Measurements from ENCODE around the gene C5orf46. TPM values are rescaled to one million over a fixed set of nuclear protein-coding genes. Genes with fewer than 3 reads are reported as not detected.

Gene C5orf46
- total RNA-seq, 2 experiments from 2014 or later, result not detected

GRCh38 chr5:147853372-147853987 lies 52.9 kb downstream of the C5orf46 start:
- no peak overlapping the region for H2AFZ ChIP-seq (ENCODE audit: low read length)
- intact Hi-C loops (cut with micrococcal nuclease; ENCODE audit: unreplicated experiment), result no loop called here
- DNase-seq (ENCODE audit: low spot score), result no peak
- no peak overlapping the region for H3K4me2 ChIP-seq (ENCODE audit: low read length)
- H3K9me2 ChIP-seq (ENCODE audit: insufficient read depth, low read length), result no peaks in the 10 kb centered on the region
- no peaks in the 10 kb centered on the region for H4K20me1 ChIP-seq (ENCODE audit: insufficient read depth, low read length)
- TF ChIP-seq CTCF (conservative IDR thresholded peaks at IDR 0.05; ENCODE audit: low read length) (no peak), EZH2phosphoT487 (IDR thresholded peaks at IDR 0.05; ENCODE audit: borderline replicate concordance, low read depth, low read length) (no peak)
- no peaks in the 10 kb centered on the region for H3K9me3 ChIP-seq (ENCODE audit: low read length)
- no TSS peak for BruUV-seq (replicated peaks)
- no peaks in the 10 kb centered on the region for H3K4me1 ChIP-seq (ENCODE audit: insufficient read depth, low read length, poor library complexity, severe bottlenecking)
- CTCF ChIA-PET (ENCODE audit: unreplicated experiment), result no interaction called here
- H3K27ac ChIP-seq (ENCODE audit: low read depth, low read length, poor library complexity, severe bottlenecking), result no peak overlapping the region
- POLR2A ChIA-PET, result interaction anchor here (1.6 kb wide), 1 partner anchor 12 kb away, joined by 3 read pairs; no protein-coding TSS in a partner anchor
- no peaks in the 10 kb centered on the region for H3K36me3 ChIP-seq (ENCODE audit: insufficient read depth, low read length)
- no peak overlapping the region for H3K4me3 ChIP-seq (ENCODE audit: low read depth, low read length, poor library complexity, severe bottlenecking)
- no peaks in the 10 kb centered on the region for H3K79me2 ChIP-seq (ENCODE audit: insufficient read depth, low read depth, low read length)

DNA sequence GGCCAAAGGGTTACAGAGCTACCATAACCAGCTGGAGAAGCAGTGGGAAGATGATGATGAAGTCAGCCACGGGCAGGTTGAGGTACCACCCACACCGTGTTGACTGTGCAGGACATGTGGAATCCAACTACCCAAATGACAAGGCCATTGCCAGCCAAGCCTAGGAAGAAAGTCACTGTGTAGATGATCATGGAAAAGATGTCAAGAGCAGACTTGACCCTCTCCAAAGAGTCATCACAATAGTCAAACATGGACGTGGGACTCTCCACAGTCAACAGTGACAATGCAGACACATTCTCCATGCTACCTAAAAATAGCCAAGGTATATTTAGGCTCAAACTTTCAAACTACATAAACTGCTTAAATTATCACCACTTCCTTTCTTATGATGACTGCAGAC lies 54.0 kb downstream of the C5orf46 start:
- DNase-seq (ENCODE audit: low spot score), result no peak
- no peaks in the 10 kb centered on the region for H3K36me3 ChIP-seq (ENCODE audit: insufficient read depth, low read length)
- no peaks in the 10 kb centered on the region for H3K9me3 ChIP-seq (ENCODE audit: low read length)
- H3K4me2 ChIP-seq (ENCODE audit: low read length), result no peak overlapping the region
- TF ChIP-seq CTCF (conservative IDR thresholded peaks at IDR 0.05; ENCODE audit: low read length) (no peak), EZH2phosphoT487 (IDR thresholded peaks at IDR 0.05; ENCODE audit: borderline replicate concordance, low read depth, low read length) (no peak)
- no TSS peak for BruUV-seq (replicated peaks)
- ChIA-PET CTCF (ENCODE audit: unreplicated experiment) (no interaction called here), POLR2A (interaction anchor here (0.7 to 1.6 kb wide), 2 partner anchors 11 to 313 kb away, joined by 3 read pairs; no protein-coding TSS in a partner anchor)
- no peak overlapping the region for H2AFZ ChIP-seq (ENCODE audit: low read length)
- intact Hi-C loops (cut with micrococcal nuclease; ENCODE audit: unreplicated experiment), result no loop called here
- H3K4me1 ChIP-seq (ENCODE audit: insufficient read depth, low read length, poor library complexity, severe bottlenecking), result no peaks in the 10 kb centered on the region
- no peaks in the 10 kb centered on the region for H3K79me2 ChIP-seq (ENCODE audit: insufficient read depth, low read depth, low read length)
- H3K9me2 ChIP-seq (ENCODE audit: insufficient read depth, low read length), result no peaks in the 10 kb centered on the region
- H4K20me1 ChIP-seq (ENCODE audit: insufficient read depth, low read length), result no peaks in the 10 kb centered on the region
- no peak overlapping the region for H3K4me3 ChIP-seq (ENCODE audit: low read depth, low read length, poor library complexity, severe bottlenecking)
- no peak overlapping the region for H3K27ac ChIP-seq (ENCODE audit: low read depth, low read length, poor library complexity, severe bottlenecking)

GRCh38 chr5:147851578-147851977 lies 54.8 kb downstream of the C5orf46 start:
- Histone ChIP-seq H3K4me3 (ENCODE audit: low read depth, low read length, poor library complexity, severe bottlenecking) (no peak overlapping the region), H3K4me1 (ENCODE audit: insufficient read depth, low read length, poor library complexity, severe bottlenecking) (no peaks in the 10 kb centered on the region), H3K4me2 (ENCODE audit: low read length) (no peak overlapping the region), H3K27ac (ENCODE audit: low read depth, low read length, poor library complexity, severe bottlenecking) (no peak overlapping the region), H3K9me3 (ENCODE audit: low read length) (no peaks in the 10 kb centered on the region), H3K9me2 (ENCODE audit: insufficient read depth, low read length) (no peaks in the 10 kb centered on the region), H4K20me1 (ENCODE audit: insufficient read depth, low read length) (no peaks in the 10 kb centered on the region), H3K36me3 (ENCODE audit: insufficient read depth, low read length) (no peaks in the 10 kb centered on the region), H3K79me2 (ENCODE audit: insufficient read depth, low read depth, low read length) (no peaks in the 10 kb centered on the region), H2AFZ (ENCODE audit: low read length) (no peak overlapping the region)
- TF ChIP-seq CTCF (conservative IDR thresholded peaks at IDR 0.05; ENCODE audit: low read length) (no peak), EZH2phosphoT487 (IDR thresholded peaks at IDR 0.05; ENCODE audit: borderline replicate concordance, low read depth, low read length) (no peak)
- ChIA-PET CTCF (ENCODE audit: unreplicated experiment) (no interaction called here), POLR2A (interaction anchor here (0.9 to 1.0 kb wide), 2 partner anchors 104 to 220 kb away, joined by 3 read pairs; no protein-coding TSS in a partner anchor)
- DNase-seq (ENCODE audit: low spot score), result no peak
- BruUV-seq (replicated peaks), result no TSS peak
- intact Hi-C loops (cut with micrococcal nuclease; ENCODE audit: unreplicated experiment), result no loop called here
